ENCODE measurements around the gene TMEM250. TPM values are rescaled to one million over a fixed set of nuclear protein-coding genes. Genes with fewer than 3 reads are reported as not detected.

The TMEM250 gene
- total RNA-seq, 1 experiment from 2014 or later = 37.5 TPM

DNA sequence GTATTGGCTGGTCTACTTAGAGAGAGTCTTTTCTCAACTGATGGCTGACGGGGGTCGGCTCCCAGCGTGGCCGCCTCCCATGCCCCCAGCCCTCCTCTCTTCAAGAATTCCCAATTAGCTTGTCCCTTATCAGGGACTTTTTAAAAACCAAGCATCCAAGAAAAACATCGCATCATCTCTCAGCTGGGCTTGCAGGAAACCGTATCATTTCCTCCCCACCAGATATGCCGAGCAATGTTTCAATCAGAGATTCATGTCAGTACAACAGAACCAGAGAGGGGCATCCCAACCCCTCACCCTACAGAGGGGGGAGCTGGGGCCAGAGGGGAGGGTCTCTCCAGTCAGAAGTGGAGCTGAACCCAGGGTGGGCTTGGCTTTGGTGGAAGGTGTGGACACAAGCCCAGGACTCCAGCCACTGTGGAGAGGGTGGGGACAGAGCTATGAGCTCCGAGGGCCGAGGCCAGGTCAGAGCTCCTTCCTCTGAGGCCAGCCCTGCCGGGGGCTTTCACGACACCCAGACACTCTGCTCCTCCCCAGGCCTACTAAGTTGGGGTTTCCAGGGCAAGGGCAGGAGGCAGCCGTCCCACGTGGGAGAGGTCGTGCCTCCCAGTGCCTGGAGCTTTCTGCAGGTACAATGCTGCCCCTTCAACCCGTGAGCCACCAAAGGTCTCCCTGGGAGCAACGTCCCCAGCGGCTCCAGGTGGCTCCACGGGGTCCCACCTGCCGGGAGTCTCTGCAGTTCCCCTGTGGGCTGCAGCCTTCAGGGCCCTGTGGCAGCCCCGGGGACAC is 39.0 kb upstream of the TMEM250 start (continued):
- no peak for TF ChIP-seq ZNF274 (IDR thresholded peaks at IDR 0.05; ENCODE audit: low read depth, low read length)

DNA sequence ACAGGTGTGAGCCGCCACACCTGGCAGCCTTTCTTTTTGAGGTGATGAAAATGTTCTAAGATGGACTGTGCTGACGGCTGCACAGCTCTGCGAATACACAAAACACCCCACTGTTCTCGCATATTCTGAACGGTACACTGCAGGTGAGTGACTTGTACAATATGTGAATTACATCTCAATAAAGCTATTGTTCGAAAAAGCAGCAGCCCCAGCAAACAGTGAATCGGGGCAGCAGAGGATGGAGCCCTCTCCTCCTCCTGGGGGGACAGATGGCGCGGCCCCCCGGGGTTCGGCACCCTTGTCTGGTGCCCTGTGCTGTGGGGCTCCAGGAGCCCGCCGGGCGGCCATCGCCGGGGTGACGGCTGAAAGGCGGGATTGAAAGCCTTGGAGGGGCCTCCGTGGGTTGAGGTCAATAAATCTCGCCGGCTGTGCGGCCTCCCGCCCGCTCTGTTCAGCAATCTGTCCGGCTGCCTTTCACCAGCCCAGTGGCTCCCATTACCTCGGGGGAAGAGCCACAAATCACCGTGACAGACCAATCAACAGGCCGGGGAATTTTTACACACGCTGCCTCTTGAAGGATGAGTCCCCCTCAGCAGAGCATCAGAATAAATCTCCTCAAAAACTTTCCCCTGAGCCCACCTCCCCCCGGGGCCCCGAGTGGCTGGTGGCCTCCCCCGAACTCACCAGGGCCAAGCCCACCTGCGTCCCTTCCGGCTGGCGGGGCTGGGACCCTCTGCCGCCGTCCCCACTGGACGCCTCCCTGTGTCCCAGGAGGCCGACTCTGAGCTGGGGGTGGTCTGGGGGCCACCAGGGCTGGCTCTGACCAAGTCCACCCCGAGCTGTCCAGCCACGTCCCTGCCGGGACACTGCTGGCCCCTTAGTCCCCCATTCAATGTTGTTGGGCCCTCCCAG is 37.8 kb upstream of the TMEM250 start:
- Histone ChIP-seq H3K4me1 (ENCODE audit: control insufficient read depth in 1 of 2, insufficient read depth in 2 of 2, low read length in 2 of 2) (peaks cover 4 to 7% of the 10 kb centered on the region in 2 experiments; a peak in 3 of 4 replicates), H3K9me2 (ENCODE audit: insufficient read depth) (no peaks in the 10 kb centered on the region), H3K9ac (ENCODE audit: low read length) (no peak overlapping the region), H3K27ac (ENCODE audit: low read depth, low read length) (no peak overlapping the region), H3K36me3 (ENCODE audit: control insufficient read depth in 1 of 2, insufficient read depth in 2 of 2, low read length in 2 of 2) (no peaks in the 10 kb centered on the region), H3K4me2 (ENCODE audit: low read length) (no peak overlapping the region), H4K20me1 (ENCODE audit: insufficient read depth) (no peaks in the 10 kb centered on the region), H3K27me3 (ENCODE audit: insufficient read depth, low read length) (no peaks in the 10 kb centered on the region), H3K4me3 (replicated peaks in 1 of 2; ENCODE audit: low read depth in 1 of 2, low read length in 2 of 2) (no peak overlapping the region), H3K9me3 (ENCODE audit: control insufficient read depth in 1 of 2, insufficient read depth in 1 of 2, low read depth in 1 of 2, low read length in 2 of 2) (no peaks in the 10 kb centered on the region), H2AFZ (ENCODE audit: low read depth, low read length, poor library complexity, severe bottlenecking) (no peak overlapping the region), H3K79me2 (ENCODE audit: insufficient read depth, low read length) (no peaks in the 10 kb centered on the region)
- no peak for TF ChIP-seq EZH2 (IDR thresholded peaks at IDR 0.05)
- ChIA-PET POLR2A (no interaction called here), RAD21 (ENCODE audit: low non-redundant PET in 1 of 2, low total read pairs in 2 of 2, uncharacterized antibody in 2 of 2, unreplicated experiment in 2 of 2) (no interaction called here), CTCF (interaction anchor here (2.0 kb wide), 1 partner anchor 14 kb away, joined by 5 read pairs; no protein-coding TSS in a partner anchor)
- intact Hi-C loops (cut with micrococcal nuclease) = no loop called here
- ATAC-seq = no peak
- no peak for DNase-seq (ENCODE audit: low read depth, low spot score)
- BruUV-seq (replicated peaks) = no TSS peak

GRCh38 chr9:136155576-136155975 is 36.9 kb upstream of the TMEM250 start:
- no peaks in the 10 kb centered on the region for H3K79me2 ChIP-seq (ENCODE audit: insufficient read depth, low read length)
- no peaks in the 10 kb centered on the region for H3K9me2 ChIP-seq (ENCODE audit: insufficient read depth)
- ChIA-PET RAD21 (ENCODE audit: low non-redundant PET in 1 of 2, low total read pairs in 2 of 2, uncharacterized antibody in 2 of 2, unreplicated experiment in 2 of 2) (no interaction called here), CTCF (no interaction called here), POLR2A (no interaction called here)
- H3K4me1 ChIP-seq (ENCODE audit: control insufficient read depth in 1 of 2, insufficient read depth in 2 of 2, low read length in 2 of 2) = peaks cover 4 to 7% of the 10 kb centered on the region in 2 experiments; a peak in 3 of 4 replicates
- BruUV-seq (replicated peaks) = no TSS peak
- H3K4me3 ChIP-seq (replicated peaks in 1 of 2; ENCODE audit: low read depth in 1 of 2, low read length in 2 of 2) = no peak overlapping the region
- no peaks in the 10 kb centered on the region for H3K9me3 ChIP-seq (ENCODE audit: control insufficient read depth in 1 of 2, insufficient read depth in 1 of 2, low read depth in 1 of 2, low read length in 2 of 2)
- no peak overlapping the region for H3K9ac ChIP-seq (ENCODE audit: low read length)
- no peaks in the 10 kb centered on the region for H4K20me1 ChIP-seq (ENCODE audit: insufficient read depth)
- no peak overlapping the region for H3K4me2 ChIP-seq (ENCODE audit: low read length)
- DNase-seq (ENCODE audit: low read depth, low spot score) (no peak), ATAC-seq (no peak)
- no peaks in the 10 kb centered on the region for H3K36me3 ChIP-seq (ENCODE audit: control insufficient read depth in 1 of 2, insufficient read depth in 2 of 2, low read length in 2 of 2)
- no peak overlapping the region for H3K27ac ChIP-seq (ENCODE audit: low read depth, low read length)
- no peaks in the 10 kb centered on the region for H3K27me3 ChIP-seq (ENCODE audit: insufficient read depth, low read length)
- H2AFZ ChIP-seq (ENCODE audit: low read depth, low read length, poor library complexity, severe bottlenecking) = no peak overlapping the region
- intact Hi-C loops (cut with micrococcal nuclease) = no loop called here
- no peak for TF ChIP-seq ELF1 (IDR thresholded peaks at IDR 0.05; ENCODE audit: borderline replicate concordance, low read depth)
- TF ChIP-seq, protein P1, sequence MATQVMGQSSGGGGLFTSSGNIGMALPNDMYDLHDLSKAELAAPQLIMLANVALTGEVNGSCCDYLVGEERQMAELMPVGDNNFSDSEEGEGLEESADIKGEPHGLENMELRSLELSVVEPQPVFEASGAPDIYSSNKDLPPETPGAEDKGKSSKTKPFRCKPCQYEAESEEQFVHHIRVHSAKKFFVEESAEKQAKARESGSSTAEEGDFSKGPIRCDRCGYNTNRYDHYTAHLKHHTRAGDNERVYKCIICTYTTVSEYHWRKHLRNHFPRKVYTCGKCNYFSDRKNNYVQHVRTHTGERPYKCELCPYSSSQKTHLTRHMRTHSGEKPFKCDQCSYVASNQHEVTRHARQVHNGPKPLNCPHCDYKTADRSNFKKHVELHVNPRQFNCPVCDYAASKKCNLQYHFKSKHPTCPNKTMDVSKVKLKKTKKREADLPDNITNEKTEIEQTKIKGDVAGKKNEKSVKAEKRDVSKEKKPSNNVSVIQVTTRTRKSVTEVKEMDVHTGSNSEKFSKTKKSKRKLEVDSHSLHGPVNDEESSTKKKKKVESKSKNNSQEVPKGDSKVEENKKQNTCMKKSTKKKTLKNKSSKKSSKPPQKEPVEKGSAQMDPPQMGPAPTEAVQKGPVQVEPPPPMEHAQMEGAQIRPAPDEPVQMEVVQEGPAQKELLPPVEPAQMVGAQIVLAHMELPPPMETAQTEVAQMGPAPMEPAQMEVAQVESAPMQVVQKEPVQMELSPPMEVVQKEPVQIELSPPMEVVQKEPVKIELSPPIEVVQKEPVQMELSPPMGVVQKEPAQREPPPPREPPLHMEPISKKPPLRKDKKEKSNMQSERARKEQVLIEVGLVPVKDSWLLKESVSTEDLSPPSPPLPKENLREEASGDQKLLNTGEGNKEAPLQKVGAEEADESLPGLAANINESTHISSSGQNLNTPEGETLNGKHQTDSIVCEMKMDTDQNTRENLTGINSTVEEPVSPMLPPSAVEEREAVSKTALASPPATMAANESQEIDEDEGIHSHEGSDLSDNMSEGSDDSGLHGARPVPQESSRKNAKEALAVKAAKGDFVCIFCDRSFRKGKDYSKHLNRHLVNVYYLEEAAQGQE (IDR thresholded peaks at IDR 0.05; ENCODE audit: low read depth) = no peak
- TF ChIP-seq CEBPB (IDR thresholded peaks at IDR 0.05; ENCODE audit: low read depth) = no peak
- TF ChIP-seq YY1 (IDR thresholded peaks at IDR 0.05; ENCODE audit: extremely low read depth, insufficient replicate concordance, low read depth, low read length) = no peak
- TF ChIP-seq, protein P2, sequence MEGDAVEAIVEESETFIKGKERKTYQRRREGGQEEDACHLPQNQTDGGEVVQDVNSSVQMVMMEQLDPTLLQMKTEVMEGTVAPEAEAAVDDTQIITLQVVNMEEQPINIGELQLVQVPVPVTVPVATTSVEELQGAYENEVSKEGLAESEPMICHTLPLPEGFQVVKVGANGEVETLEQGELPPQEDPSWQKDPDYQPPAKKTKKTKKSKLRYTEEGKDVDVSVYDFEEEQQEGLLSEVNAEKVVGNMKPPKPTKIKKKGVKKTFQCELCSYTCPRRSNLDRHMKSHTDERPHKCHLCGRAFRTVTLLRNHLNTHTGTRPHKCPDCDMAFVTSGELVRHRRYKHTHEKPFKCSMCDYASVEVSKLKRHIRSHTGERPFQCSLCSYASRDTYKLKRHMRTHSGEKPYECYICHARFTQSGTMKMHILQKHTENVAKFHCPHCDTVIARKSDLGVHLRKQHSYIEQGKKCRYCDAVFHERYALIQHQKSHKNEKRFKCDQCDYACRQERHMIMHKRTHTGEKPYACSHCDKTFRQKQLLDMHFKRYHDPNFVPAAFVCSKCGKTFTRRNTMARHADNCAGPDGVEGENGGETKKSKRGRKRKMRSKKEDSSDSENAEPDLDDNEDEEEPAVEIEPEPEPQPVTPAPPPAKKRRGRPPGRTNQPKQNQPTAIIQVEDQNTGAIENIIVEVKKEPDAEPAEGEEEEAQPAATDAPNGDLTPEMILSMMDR (IDR thresholded peaks at IDR 0.05 in 2 of 3, conservative IDR thresholded peaks at IDR 0.05 in 1 of 3; ENCODE audit: borderline replicate concordance in 1 of 3, insufficient read depth in 1 of 3, low read depth in 2 of 3, low read length in 2 of 3) = no peak
- TF ChIP-seq, protein P3, sequence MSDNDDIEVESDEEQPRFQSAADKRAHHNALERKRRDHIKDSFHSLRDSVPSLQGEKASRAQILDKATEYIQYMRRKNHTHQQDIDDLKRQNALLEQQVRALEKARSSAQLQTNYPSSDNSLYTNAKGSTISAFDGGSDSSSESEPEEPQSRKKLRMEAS (IDR thresholded peaks at IDR 0.05) = no peak
- no peak for TF ChIP-seq SP1 (IDR thresholded peaks at IDR 0.05; ENCODE audit: low read depth)
- no peak for TF ChIP-seq ZNF274 (IDR thresholded peaks at IDR 0.05; ENCODE audit: low read depth, low read length)
